ENCODE measurements around the gene KAZN.

KAZN gene

DNA sequence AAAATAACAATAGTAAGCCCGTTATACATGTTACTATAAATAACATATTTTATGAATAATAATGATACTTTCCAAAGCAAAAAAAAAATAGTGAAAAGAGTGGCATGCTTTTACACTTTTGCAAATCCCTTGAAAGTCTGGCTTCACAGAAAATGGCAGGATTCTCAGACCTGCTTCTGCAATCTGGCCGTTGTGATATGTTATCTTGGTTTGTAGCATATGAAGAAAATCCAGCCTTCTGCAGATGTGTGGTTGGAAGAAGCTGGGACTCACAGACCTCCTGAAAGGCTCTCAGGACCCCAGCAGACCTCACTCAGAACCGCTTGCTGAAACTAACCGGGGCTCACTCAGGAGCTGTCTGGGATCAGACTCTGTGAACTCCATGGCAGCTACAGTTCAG, 299.1 kb downstream of the KAZN start:
- Histone ChIP-seq H3K27me3 (ENCODE audit: insufficient read depth, low read length, poor library complexity, severe bottlenecking) (no peaks in the 10 kb centered on the region), H3F3A (ENCODE audit: low read depth) (no peaks in the 10 kb centered on the region), H3K9me3 (ENCODE audit: insufficient read depth, low read depth, low read length) (no peaks in the 10 kb centered on the region), H3K9ac (ENCODE audit: low read depth, low read length, poor library complexity, severe bottlenecking) (no peak overlapping the region), H2AFZ (ENCODE audit: low read length) (no peak overlapping the region), H3K4me3 (ENCODE audit: low read length, poor library complexity, severe bottlenecking) (no peak overlapping the region), H3K9me2 (replicated peaks; ENCODE audit: low read depth, low read length) (no peaks in the 10 kb centered on the region), H3K79me2 (ENCODE audit: insufficient read depth, low read length) (no peaks in the 10 kb centered on the region), H3K4me1 (ENCODE audit: insufficient read depth, low read length, poor library complexity, severe bottlenecking) (no peaks in the 10 kb centered on the region), H3K36me3 (ENCODE audit: insufficient read depth, low read length) (no peaks in the 10 kb centered on the region), H4K20me1 (ENCODE audit: insufficient read depth, low read length, poor library complexity, severe bottlenecking) (no peaks in the 10 kb centered on the region), H3K4me2 (ENCODE audit: low read depth, low read length, poor library complexity, severe bottlenecking) (no peak overlapping the region)
- TF ChIP-seq EZH2phosphoT487 (IDR thresholded peaks at IDR 0.05; ENCODE audit: borderline replicate concordance): no peak
- TF ChIP-seq, protein P1, sequence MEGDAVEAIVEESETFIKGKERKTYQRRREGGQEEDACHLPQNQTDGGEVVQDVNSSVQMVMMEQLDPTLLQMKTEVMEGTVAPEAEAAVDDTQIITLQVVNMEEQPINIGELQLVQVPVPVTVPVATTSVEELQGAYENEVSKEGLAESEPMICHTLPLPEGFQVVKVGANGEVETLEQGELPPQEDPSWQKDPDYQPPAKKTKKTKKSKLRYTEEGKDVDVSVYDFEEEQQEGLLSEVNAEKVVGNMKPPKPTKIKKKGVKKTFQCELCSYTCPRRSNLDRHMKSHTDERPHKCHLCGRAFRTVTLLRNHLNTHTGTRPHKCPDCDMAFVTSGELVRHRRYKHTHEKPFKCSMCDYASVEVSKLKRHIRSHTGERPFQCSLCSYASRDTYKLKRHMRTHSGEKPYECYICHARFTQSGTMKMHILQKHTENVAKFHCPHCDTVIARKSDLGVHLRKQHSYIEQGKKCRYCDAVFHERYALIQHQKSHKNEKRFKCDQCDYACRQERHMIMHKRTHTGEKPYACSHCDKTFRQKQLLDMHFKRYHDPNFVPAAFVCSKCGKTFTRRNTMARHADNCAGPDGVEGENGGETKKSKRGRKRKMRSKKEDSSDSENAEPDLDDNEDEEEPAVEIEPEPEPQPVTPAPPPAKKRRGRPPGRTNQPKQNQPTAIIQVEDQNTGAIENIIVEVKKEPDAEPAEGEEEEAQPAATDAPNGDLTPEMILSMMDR (conservative IDR thresholded peaks at IDR 0.05; ENCODE audit: low read length): no peak

DNA sequence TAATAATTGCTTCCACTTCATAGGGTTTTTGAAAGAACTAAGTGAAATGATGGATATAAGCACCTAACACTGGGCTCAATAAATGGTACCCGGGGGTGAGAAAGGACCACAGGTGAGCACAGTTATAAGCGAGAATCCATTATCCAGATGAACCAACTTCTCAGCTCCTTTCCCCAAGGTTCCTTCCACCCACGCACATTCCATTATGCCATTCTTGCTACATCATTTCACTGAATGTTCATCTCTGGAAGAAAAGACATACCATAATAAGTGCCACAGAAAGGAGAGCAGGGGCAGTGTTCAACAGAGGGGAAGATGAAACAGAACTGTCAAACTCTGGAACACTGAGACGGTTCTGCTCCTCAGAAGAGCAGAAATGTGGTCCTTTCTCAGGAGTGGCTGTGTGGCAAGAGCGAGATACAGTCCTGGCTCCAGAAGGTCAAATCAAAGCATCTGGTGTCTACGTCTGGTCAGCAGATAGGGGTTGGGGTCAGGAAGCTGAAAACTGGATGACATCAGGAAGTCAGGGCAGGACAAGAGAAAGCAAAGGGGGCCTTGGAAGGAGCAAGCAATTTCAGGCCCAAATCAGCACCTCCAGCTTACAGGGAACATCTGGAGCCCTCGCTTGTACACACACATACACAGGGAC, 299.6 kb downstream of the KAZN start:
- Histone ChIP-seq H3K9me2 (replicated peaks; ENCODE audit: low read depth, low read length) (no peaks in the 10 kb centered on the region), H3K9ac (ENCODE audit: low read depth, low read length, poor library complexity, severe bottlenecking) (no peak overlapping the region), H3K4me3 (ENCODE audit: low read length, poor library complexity, severe bottlenecking) (no peak overlapping the region), H2AFZ (ENCODE audit: low read length) (no peak overlapping the region), H3K9me3 (ENCODE audit: insufficient read depth, low read depth, low read length) (no peaks in the 10 kb centered on the region), H3K36me3 (ENCODE audit: insufficient read depth, low read length) (no peaks in the 10 kb centered on the region), H3K27me3 (ENCODE audit: insufficient read depth, low read length, poor library complexity, severe bottlenecking) (no peaks in the 10 kb centered on the region), H3F3A (ENCODE audit: low read depth) (no peaks in the 10 kb centered on the region), H3K79me2 (ENCODE audit: insufficient read depth, low read length) (no peaks in the 10 kb centered on the region), H4K20me1 (ENCODE audit: insufficient read depth, low read length, poor library complexity, severe bottlenecking) (no peaks in the 10 kb centered on the region), H3K4me2 (ENCODE audit: low read depth, low read length, poor library complexity, severe bottlenecking) (no peak overlapping the region), H3K4me1 (ENCODE audit: insufficient read depth, low read length, poor library complexity, severe bottlenecking) (no peaks in the 10 kb centered on the region)
- no peak for TF ChIP-seq EZH2phosphoT487 (IDR thresholded peaks at IDR 0.05; ENCODE audit: borderline replicate concordance)
- TF ChIP-seq, protein P1 (conservative IDR thresholded peaks at IDR 0.05; ENCODE audit: low read length): no peak

DNA sequence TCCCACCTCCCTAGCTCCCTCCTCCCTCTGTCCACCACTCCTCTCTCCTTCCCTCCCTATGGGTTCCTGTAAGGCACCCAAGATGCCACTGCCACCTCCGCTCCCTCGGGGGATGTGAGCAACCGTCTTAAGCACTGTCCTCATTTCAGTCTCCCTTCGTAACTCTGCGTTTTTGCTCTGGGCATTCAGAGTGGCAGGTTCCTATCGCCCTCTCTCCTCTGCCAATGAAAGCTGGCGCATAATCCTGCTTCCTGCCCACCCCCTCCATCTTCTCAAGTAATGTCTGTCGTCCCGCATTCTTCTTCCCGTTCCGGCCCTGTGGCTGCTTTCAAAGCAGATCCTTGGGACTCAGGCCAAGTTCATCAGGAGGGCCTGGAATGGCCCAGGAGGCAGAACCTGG, 301.2 kb downstream of the KAZN start:
- H3K9ac ChIP-seq (ENCODE audit: low read depth, low read length, poor library complexity, severe bottlenecking): no peak overlapping the region
- TF ChIP-seq, protein P1 (conservative IDR thresholded peaks at IDR 0.05; ENCODE audit: low read length): no peak
- no peak for TF ChIP-seq EZH2phosphoT487 (IDR thresholded peaks at IDR 0.05; ENCODE audit: borderline replicate concordance)

More for the DNA sequence above, 301.2 kb downstream of the KAZN start:
- no peak overlapping the region for H3K4me2 ChIP-seq (ENCODE audit: low read depth, low read length, poor library complexity, severe bottlenecking)
- no peaks in the 10 kb centered on the region for H3K9me3 ChIP-seq (ENCODE audit: insufficient read depth, low read depth, low read length)
- no peaks in the 10 kb centered on the region for H3K9me2 ChIP-seq (replicated peaks; ENCODE audit: low read depth, low read length)
- H3K4me3 ChIP-seq (ENCODE audit: low read length, poor library complexity, severe bottlenecking): no peak overlapping the region
- H3K27me3 ChIP-seq (ENCODE audit: insufficient read depth, low read length, poor library complexity, severe bottlenecking): no peaks in the 10 kb centered on the region
- H4K20me1 ChIP-seq (ENCODE audit: insufficient read depth, low read length, poor library complexity, severe bottlenecking): no peaks in the 10 kb centered on the region
- H2AFZ ChIP-seq (ENCODE audit: low read length): no peak overlapping the region
- no peaks in the 10 kb centered on the region for H3K4me1 ChIP-seq (ENCODE audit: insufficient read depth, low read length, poor library complexity, severe bottlenecking)
- no peaks in the 10 kb centered on the region for H3K36me3 ChIP-seq (ENCODE audit: insufficient read depth, low read length)
- H3K79me2 ChIP-seq (ENCODE audit: insufficient read depth, low read length): no peaks in the 10 kb centered on the region
- no peaks in the 10 kb centered on the region for H3F3A ChIP-seq (ENCODE audit: low read depth)
